Pons (tissue), 1 donor: Measurements from ENCODE around the gene COL23A1.
"Not testable (repeated sequence)": the region's sequence is repeated elsewhere in the genome, so short reads cannot be mapped to it uniquely, and the experiment has no call there.

Experiments used
- DNase-seq: peaks from one replicate; pipeline ENCODE4 v3.0.0-alpha.2; 2016; ENCODE audit warnings: low spot score

The COL23A1 gene

GRCh38 chr5:178207917-178208280, 382.3 kb downstream of the COL23A1 start:
- DNase-seq = no peak

GRCh38 chr5:178207183-178207916, 382.8 kb downstream of the COL23A1 start:
- no peak for DNase-seq

GRCh38 chr5:178206166-178207101, 383.8 kb downstream of the COL23A1 start:
- no peak for DNase-seq

DNA sequence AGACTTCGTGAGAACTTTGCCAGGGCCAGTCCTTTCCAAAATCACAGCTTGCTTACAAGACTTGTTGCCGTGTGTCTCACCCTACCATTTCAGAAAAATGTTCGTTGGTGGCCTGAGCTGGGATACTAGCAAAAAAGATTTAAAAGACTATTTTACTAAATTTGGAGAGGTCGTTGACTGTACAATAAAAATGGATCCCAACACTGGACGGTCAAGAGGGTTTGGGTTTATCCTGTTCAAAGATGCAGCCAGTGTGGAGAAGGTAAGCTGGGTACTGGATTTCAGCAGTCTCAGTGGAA, 384.5 kb downstream of the COL23A1 start:
- DNase-seq = no peak

DNA sequence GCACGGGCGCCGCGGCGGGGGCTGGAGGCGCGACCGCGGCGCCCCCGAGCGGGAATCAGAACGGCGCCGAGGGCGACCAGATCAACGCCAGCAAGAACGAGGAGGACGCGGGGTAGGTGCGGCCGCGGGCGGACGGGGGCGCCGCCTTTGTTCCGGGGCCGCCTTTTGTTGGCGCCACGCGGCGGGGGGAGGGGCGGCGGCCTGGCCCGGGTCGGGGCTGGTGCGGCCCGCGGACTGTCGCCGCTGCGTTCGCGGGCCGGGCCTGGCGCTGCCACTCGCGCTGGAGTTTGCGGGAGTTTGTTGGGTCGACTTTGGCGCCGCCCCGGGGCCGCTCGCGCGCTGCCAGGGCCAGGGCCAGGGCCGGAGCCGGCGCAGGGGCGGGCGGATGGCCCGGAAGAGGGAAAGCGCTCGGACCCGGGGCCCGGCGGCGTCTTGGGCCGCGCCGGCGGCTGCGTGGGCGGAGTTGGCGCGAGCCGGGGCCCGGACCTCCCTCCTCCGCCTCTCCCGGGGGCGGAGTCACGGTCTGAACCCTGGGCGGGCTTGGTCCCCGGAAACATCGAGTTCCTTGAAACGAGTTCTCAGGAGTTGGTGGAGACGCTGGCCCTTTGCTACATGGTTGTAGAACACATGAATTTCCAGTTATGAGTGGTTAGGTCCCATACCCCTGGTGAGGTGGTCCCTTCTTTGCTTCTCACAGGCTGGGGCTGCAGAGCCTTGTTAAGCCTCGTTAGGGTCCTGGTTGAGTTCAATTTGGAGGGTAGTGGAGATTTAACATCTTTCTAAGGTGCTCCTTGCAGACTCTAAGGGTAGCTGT, 385.1 kb downstream of the COL23A1 start:
- DNase-seq = peak; percentile 56

DNA sequence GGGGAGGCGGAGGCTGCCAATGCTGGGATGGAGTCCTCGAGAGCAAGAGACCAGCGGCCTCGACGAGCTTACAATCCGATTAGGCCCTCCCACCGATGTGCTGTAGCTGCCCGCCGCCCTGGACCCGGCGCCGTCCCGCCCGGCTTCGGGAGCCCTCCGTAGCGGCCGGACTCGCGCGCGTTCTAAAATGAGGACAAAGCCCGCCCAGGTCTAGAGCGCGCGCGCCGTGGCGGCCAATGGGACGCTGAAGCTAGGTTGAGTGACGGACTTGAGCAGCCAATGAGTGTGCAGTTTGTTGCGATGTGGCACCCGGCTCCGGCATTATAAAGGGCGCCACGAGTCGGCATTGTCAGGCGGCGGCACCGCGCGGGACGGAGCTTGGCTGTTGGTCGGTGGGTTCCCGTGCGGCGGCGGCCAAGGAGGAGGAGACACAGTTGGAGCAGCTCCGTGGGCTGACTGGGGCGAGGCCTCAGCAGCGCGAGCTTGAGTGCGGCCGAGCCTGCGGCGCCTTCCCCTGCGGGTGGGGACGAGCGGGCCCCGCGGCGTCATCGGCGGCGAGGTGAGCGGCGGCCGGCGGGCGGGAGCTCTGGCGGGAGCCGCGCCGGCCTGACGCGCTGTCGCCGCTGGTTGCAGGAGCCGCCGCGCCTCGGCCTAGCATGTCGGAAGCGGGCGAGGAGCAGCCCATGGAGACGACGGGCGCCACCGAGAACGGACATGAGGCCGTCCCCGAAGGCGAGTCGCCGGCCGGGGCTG, 385.8 kb downstream of the COL23A1 start, which contains the start of gene HNRNPAB:
Gene HNRNPAB (plus strand): TSS at position 352 of the 753 bp plus-strand sequence. CDS start 305 bp downstream, at position 657.
- peak; percentile 94 for DNase-seq

DNA sequence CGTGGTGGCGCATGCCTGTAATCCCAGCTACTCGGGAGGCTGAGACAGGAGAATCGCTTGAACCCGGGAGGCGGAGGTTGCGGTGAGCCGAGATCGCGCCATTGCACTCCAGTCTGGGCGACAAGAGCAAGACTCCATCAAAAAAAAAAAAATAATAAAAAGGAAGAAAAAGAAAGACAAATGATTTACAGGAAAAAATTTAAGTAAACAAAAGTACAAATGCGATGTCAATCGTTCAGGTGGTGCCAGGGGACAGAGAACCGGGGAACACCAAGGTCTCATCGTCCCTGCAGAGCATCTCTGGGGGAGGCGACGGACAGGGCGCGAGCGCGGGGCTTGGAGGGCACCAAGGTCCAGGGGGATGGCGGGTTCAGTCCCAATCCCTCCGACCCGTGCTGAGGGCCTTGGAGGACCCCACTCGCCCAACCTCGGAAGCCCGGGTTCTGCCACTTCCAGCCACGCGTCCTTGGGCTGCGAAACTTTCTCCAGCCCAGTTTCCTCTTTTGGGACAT, 386.5 kb downstream of the COL23A1 start:
- no peak for DNase-seq

GRCh38 chr5:178202541-178202940, 387.7 kb downstream of the COL23A1 start:
- DNase-seq = no peak

DNA sequence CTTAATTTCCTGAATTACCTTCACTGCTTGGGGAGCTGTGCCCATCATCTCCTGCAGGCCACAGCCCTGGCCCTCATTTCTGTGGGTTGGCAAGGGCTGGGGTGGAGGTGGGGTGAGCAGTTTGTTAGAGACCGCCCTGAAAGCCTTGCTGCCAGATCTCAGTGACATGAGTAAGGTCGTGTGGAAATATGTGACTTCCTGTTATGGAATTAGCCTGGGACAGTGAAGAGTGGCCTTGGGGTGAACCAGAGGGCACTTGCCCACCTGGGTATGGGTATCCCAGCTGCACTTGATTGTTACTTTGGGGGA, 388.3 kb downstream of the COL23A1 start:
- no peak for DNase-seq

GRCh38 chr5:178201221-178201926, 388.8 kb downstream of the COL23A1 start:
- no peak for DNase-seq

DNA sequence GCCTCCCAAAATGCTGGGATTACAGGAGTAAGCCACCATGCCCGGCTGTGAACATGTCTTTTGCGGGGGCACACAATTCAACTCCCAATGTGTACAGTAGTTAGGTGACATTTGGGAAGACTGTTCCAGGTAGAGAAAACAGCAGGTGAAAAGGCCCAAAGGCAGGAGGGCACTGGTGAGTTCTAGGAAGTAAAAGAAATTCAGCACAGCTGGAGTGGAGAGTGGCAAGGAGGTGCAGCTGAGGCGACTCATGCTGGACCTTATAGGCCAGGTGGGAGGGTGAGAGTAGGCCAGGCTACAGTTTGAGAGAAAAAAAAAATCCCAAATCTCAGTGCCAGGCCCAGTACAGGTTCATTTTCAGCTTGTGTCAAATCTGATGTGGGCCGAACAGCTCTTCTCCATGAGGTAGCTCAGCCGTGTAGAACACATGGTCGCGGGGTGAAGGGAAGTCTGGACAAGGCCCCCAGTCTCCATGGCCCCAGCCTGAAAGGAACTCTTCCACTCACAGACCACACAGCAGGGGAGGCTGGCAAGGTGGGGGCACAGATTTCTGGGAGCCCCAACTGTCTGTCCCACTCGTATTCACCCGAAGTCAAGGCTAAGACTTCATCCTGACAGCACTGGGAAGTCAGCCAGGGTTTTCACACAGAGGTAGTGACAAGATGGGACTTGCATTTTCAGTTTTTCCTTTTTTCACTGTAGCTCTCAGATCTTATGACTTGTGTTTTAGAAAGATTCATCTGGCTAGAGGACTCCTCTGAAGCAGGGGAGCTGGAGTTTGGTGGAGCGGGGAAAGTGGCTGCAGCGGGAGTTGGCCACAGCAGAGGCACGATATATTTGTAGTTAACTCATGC, 390.4 kb downstream of the COL23A1 start:
- no peak for DNase-seq

DNA sequence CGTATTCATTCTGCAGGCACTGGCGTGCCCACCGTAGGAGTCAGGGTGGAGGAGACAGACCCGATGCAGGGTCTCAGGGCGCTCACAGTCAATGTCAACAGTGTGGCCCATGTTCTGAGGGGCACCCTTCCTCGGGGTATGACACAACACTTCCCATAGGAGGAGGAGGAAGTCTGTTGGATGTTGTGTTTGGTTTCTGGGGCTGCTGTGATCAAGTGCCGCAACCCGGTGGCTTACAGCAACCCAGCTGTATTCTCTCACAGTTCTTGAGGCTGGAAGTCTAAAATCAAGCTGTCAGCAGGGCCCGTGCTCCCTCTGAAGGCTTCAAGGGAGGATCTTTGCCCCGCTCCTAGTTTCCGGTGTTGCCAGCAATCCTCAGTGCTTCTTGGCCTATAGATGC, 391.5 kb downstream of the COL23A1 start:
- no peak for DNase-seq

DNA sequence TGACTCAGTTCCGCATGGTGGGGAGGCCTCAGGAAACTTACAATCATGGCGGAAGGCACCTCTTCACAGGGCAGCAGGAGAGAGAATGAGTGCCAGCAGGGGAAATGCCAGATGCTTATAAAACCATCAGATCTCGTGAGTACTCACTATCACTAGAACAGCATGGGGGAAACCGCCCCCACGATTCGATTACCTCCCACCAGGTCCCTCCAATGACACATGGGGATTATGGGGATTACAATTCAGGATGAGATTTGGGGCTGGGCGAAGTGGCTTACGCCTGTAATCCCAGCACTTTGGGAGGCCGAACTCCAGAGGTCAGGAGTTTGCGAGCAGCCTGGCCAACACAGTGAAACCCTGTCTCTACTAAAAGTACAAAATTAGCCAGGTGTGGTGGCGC, 392.0 kb downstream of the COL23A1 start:
- DNase-seq = not testable (repeated sequence)

DNA sequence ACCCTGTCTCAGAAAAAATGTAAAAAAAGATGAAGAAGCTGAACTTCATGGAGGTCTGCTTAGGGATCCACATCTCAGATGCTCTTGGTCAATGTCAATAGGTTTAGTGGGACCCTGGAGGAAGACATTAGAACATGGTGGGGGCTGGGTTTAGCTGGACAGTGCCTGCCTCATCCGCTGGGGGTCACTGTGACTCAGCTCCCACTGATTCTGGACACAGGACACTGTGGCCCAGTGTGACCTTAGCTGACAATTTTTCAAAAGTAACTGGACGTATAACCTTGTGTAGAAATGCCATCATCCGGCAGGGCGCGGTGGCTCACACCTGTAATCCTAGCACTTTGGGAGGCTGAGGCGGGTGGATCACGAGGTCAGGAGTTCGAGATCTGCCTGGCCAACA, 393.2 kb downstream of the COL23A1 start:
- DNase-seq = no peak

DNA sequence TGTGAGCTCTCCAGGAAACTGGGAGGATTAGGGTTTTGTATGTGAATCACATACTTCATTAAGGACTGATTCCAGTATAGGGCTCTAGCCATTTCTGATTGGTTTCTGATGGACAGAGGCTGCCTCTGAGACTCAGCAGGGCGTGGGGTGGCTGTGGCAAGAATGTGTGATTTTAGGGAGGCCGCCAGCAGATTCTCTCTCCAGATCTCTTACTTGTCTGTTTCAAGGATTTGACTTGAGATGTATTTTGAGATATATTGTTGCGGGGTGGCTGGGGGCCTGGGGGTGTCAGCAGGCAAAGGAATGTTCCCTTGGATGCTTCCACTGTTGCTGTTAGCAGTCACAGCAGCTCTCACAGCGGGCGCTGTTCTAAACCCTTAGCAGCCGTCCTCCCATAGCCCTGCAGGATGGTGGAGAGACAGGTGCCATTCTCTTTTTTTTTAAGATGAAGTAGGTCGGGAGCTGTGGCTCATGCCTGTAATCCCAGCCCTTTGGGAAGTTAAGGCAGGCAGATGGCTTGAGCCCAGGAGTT, 393.8 kb downstream of the COL23A1 start:
- no peak for DNase-seq

- DNase-seq = no peak
Measured at GRCh38 chr5:178194026-178194425, 396.2 kb downstream of the COL23A1 start.

DNA sequence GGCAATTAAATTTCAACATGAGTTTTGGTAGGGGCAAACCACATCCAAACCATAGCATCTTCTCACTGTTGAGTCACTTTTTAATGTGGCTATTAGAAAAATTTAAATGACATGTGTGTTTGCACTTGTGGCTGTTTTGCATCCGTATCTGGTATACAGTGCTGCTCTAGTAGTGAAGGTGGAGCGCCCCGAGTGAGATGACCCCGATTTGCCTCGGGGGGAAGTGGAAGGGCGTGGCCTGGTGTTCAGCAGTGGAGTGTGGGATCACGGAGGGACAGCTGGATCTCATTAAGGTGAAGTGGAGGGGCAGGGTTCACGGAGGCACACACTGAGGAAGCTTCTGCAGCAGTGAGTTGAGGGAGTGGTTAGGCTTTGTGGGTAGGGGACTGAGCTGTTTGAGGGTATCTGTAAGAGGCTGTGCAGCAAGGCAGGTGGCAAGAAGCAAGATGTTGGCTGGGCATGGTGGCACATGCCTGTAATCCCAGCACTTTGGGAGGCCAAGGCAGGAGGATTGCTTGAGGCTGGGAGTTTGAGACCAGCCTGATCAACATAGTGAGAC, 396.9 kb downstream of the COL23A1 start:
- no peak for DNase-seq

DNA sequence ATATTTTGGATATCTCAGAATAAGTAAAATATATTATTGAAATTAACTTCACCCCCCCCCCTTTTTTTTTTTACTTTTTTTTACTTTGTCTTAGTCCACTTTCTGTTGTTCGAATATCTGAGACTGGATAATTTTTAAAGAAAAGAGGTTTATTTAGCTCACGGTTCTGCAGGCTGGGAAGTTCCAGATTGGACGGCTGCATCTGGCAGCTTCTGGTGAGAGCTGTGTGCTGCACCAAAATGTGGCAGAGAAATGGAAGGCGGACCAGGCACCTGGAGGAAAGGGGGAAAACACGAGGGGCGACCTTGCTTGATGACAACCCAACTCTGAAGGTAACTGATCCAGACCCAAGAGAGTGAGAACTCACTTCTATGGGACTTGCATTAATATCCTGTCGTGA, 397.4 kb downstream of the COL23A1 start:
- DNase-seq = no peak

- DNase-seq = no peak
Measured at GRCh38 chr5:178192244-178192643, 397.9 kb downstream of the COL23A1 start.
